SK-N-SH treated with all-trans-retinoic acid at 6 μM for 48 hours (cell line): ENCODE measurements around the gene EEF2.

Source experiments
- ATAC-seq: fragments of 200-7000 bp; cut with Tn5 transposase; 3 replicates; pipeline ENCODE4 v1.9.1; 2020; ENCODE audit warnings: mild to moderate bottlenecking, moderate library complexity
- ARNTL ChIP-seq: fragments of 450-650 bp; formaldehyde crosslinking; IDR thresholded peaks from 2 replicates; pipeline ENCODE4 v1.5.0; 2020; ENCODE audit warnings: low read depth, mild to moderate bottlenecking, moderate library complexity, borderline replicate concordance
- BACH2 ChIP-seq: fragments of 250-450 bp; sonication (Bioruptor Pico); IDR thresholded peaks from 2 replicates; pipeline ENCODE4 v1.9.0; 2021; ENCODE audit warnings: mild to moderate bottlenecking, borderline replicate concordance
- CREB5 ChIP-seq: fragments of 250-450 bp; sonication (Bioruptor Pico); IDR thresholded peaks from 2 replicates; pipeline ENCODE4 v1.5.1; 2020; ENCODE audit warnings: low read depth, mild to moderate bottlenecking, moderate library complexity
- CSDC2 ChIP-seq: fragments of 250-450 bp; sonication (Bioruptor Pico); IDR thresholded peaks from 2 replicates; pipeline ENCODE4 v1.5.0; 2020; ENCODE audit warnings: mild to moderate bottlenecking, moderate library complexity
- CSRNP3 ChIP-seq: fragments of 250-450 bp; sonication (Bioruptor Pico); IDR thresholded peaks from 2 replicates; pipeline ENCODE4 v1.5.1; 2021; ENCODE audit warnings: mild to moderate bottlenecking, moderate library complexity
- ESRRG ChIP-seq: fragments of 250-450 bp; sonication (Bioruptor Pico); IDR thresholded peaks from 2 replicates; pipeline ENCODE4 v1.6.1; 2021; ENCODE audit warnings: mild to moderate bottlenecking
- GLIS3 ChIP-seq: fragments of 250-450 bp; sonication (Bioruptor Pico); IDR thresholded peaks from 2 replicates; pipeline ENCODE4 v1.5.0; 2020; ENCODE audit warnings: mild to moderate bottlenecking, moderate library complexity
- ISL1 ChIP-seq: fragments of 250-450 bp; sonication (Bioruptor Pico); IDR thresholded peaks from 2 replicates; pipeline ENCODE4 v2.1.2; 2022; ENCODE audit warnings: mild to moderate bottlenecking, moderate library complexity
- OSR1 ChIP-seq: fragments of 250-450 bp; sonication (Bioruptor Pico); IDR thresholded peaks from 2 replicates; pipeline ENCODE4 v1.8.0; 2022; ENCODE audit warnings: moderate library complexity, mild to moderate bottlenecking, inconsistent platforms
- PATZ1 ChIP-seq: fragments of 250-450 bp; sonication (Bioruptor Pico); IDR thresholded peaks from 2 replicates; pipeline ENCODE4 v1.8.0; 2020; ENCODE audit warnings: mild to moderate bottlenecking, moderate library complexity, borderline replicate concordance
- POU6F1 ChIP-seq: fragments of 250-450 bp; sonication (Bioruptor Pico); IDR thresholded peaks from 2 replicates; pipeline ENCODE4 v1.8.0; 2021; ENCODE audit warnings: low read depth, mild to moderate bottlenecking, moderate library complexity, borderline replicate concordance
- PPARA ChIP-seq: fragments of 250-450 bp; sonication (Bioruptor Pico); IDR thresholded peaks from 2 replicates; pipeline ENCODE4 v1.5.0; 2020; ENCODE audit warnings: mild to moderate bottlenecking, borderline replicate concordance
- RARB ChIP-seq: fragments of 250-450 bp; sonication (Bioruptor Pico); IDR thresholded peaks from 2 replicates; pipeline ENCODE4 v1.8.0; 2021; ENCODE audit warnings: mild to moderate bottlenecking, moderate library complexity
- SNAI2 ChIP-seq: fragments of 250-450 bp; sonication (Bioruptor Pico); IDR thresholded peaks from 2 replicates; pipeline ENCODE4 v1.5.0; 2020; ENCODE audit warnings: mild to moderate bottlenecking, moderate library complexity
- TCF4 ChIP-seq: fragments of 250-450 bp; sonication (Bioruptor Pico); IDR thresholded peaks from 2 replicates; pipeline ENCODE4 v1.8.0; 2021; ENCODE audit warnings: mild to moderate bottlenecking, moderate library complexity, borderline replicate concordance
- TOX ChIP-seq: fragments of 250-450 bp; sonication (Bioruptor Pico); IDR thresholded peaks from 2 replicates; pipeline ENCODE4 v1.8.0; 2021; ENCODE audit warnings: mild to moderate bottlenecking, moderate library complexity, borderline replicate concordance
- TSHZ2 ChIP-seq: fragments of 250-450 bp; sonication (Bioruptor Pico); IDR thresholded peaks from 2 replicates; pipeline ENCODE4 v1.5.0; 2020; ENCODE audit warnings: mild to moderate bottlenecking, moderate library complexity
- ZC3H10 ChIP-seq: fragments of 250-450 bp; sonication (Bioruptor Pico); IDR thresholded peaks from 2 replicates; pipeline ENCODE4 v1.5.1; 2021; ENCODE audit warnings: mild to moderate bottlenecking, moderate library complexity
- ZFP3 ChIP-seq: fragments of 250-450 bp; sonication (Bioruptor Pico); IDR thresholded peaks from 2 replicates; pipeline ENCODE4 v1.5.0; 2020; ENCODE audit warnings: mild to moderate bottlenecking, moderate library complexity
- ZFP30 ChIP-seq: fragments of 450-650 bp; formaldehyde crosslinking; IDR thresholded peaks from 2 replicates; pipeline ENCODE4 v1.5.0; 2022; ENCODE audit warnings: mild to moderate bottlenecking, moderate library complexity
- ZNF565 ChIP-seq: fragments of 450-650 bp; formaldehyde crosslinking; conservative IDR thresholded peaks from 2 replicates; pipeline ENCODE4 v1.5.0; 2020; ENCODE audit warnings: low read depth, mild to moderate bottlenecking, moderate library complexity
- ZNF70 ChIP-seq: fragments of 450-650 bp; formaldehyde crosslinking; IDR thresholded peaks from 2 replicates; pipeline ENCODE4 v1.5.0; 2020; ENCODE audit warnings: mild to moderate bottlenecking, moderate library complexity
- ZNF8 ChIP-seq: fragments of 450-650 bp; formaldehyde crosslinking; IDR thresholded peaks from 2 replicates; pipeline ENCODE4 v1.5.0; 2020; ENCODE audit warnings: mild to moderate bottlenecking, moderate library complexity

Gene EEF2

GRCh38 chr19:3984584-3984907, 717 bp downstream of the EEF2 start:
- ATAC-seq, result no peak
- no peak for TF ChIP-seq TCF4
- TF ChIP-seq TSHZ2 (CRISPR knock-in tag), result no peak
- no peak for TF ChIP-seq PPARA (CRISPR knock-in tag)
- TF ChIP-seq CSRNP3, result no peak
- no peak for TF ChIP-seq ZC3H10 (CRISPR knock-in tag)
- TF ChIP-seq ARNTL (CRISPR knock-in tag), result no peak
- TF ChIP-seq PATZ1 (CRISPR knock-in tag), result no peak
- no peak for TF ChIP-seq ESRRG (CRISPR knock-in tag)
- no peak for TF ChIP-seq CSDC2
- TF ChIP-seq TOX (CRISPR knock-in tag), result no peak
- no peak for TF ChIP-seq CREB5
- TF ChIP-seq OSR1 (CRISPR knock-in tag), result no peak
- no peak for TF ChIP-seq ZNF8
- no peak for TF ChIP-seq ZFP30 (CRISPR knock-in tag)
- no peak for TF ChIP-seq POU6F1 (CRISPR knock-in tag)
- no peak for TF ChIP-seq ZFP3 (CRISPR knock-in tag)

GRCh38 chr19:3983936-3984583, 1.2 kb downstream of the EEF2 start:
- no peak; the same call in 1 of the 3 replicates for ATAC-seq
- TF ChIP-seq ARNTL (CRISPR knock-in tag) (no peak), ZFP3 (CRISPR knock-in tag) (no peak), GLIS3 (CRISPR knock-in tag) (no peak)

GRCh38 chr19:3983542-3983914, 1.7 kb downstream of the EEF2 start:
- ATAC-seq, result no peak
- no peak for TF ChIP-seq ZNF565
- TF ChIP-seq POU6F1 (CRISPR knock-in tag), result no peak
- TF ChIP-seq CSRNP3, result no peak
- TF ChIP-seq RARB (CRISPR knock-in tag), result no peak
- TF ChIP-seq TCF4, result no peak
- TF ChIP-seq ZFP30 (CRISPR knock-in tag), result no peak
- TF ChIP-seq ZNF70 (CRISPR knock-in tag), result no peak
- TF ChIP-seq CREB5, result no peak
- no peak for TF ChIP-seq ARNTL (CRISPR knock-in tag)
- TF ChIP-seq ESRRG (CRISPR knock-in tag), result no peak
- no peak for TF ChIP-seq ISL1 (CRISPR knock-in tag)
- no peak for TF ChIP-seq SNAI2 (CRISPR knock-in tag)
- TF ChIP-seq OSR1 (CRISPR knock-in tag), result no peak
- no peak for TF ChIP-seq TOX (CRISPR knock-in tag)
- TF ChIP-seq BACH2 (CRISPR knock-in tag), result no peak
- no peak for TF ChIP-seq CSDC2
